Transverse colon (tissue), 4 donors: ENCODE results near the gene PHRF1.

ENCODE experiments used
- EP300 ChIP-seq: sonication (generic); formaldehyde crosslinking; IDR thresholded peaks from one replicate; pipeline ENCODE4 v1.6.1; 2017; ENCODE audit warnings: antibody characterized with exemption, low read depth
- POLR2A ChIP-seq: fragments of 450-650 bp; IDR thresholded peaks from one replicate; pipeline ENCODE4 v1.6.1; 2016; ENCODE audit warnings: antibody characterized with exemption, mild to moderate bottlenecking, moderate library complexity
- POLR2AphosphoS5 ChIP-seq, 3 donors: sonication (generic); formaldehyde crosslinking; IDR thresholded peaks; one replicate each; pipeline ENCODE4 v1.6.1; 2016; ENCODE audit warnings: antibody characterized with exemption in 3 of 3
- TF ChIP-seq, protein P1 (sequence below), 5 experiments: fragments of 200-600 bp in 3 of 5; fragments of 450-650 bp in 2 of 5; sonication (generic) in 3 of 5; IDR thresholded peaks; 1 replicate in 2 of 5; 2 replicates in 3 of 5; pipeline ENCODE4 v1.5.1; 2016 to 2017; ENCODE audit warnings: antibody characterized with exemption in 5 of 5, inconsistent platforms in 3 of 5, mild to moderate bottlenecking in 2 of 5, moderate library complexity in 1 of 5

DNA sequence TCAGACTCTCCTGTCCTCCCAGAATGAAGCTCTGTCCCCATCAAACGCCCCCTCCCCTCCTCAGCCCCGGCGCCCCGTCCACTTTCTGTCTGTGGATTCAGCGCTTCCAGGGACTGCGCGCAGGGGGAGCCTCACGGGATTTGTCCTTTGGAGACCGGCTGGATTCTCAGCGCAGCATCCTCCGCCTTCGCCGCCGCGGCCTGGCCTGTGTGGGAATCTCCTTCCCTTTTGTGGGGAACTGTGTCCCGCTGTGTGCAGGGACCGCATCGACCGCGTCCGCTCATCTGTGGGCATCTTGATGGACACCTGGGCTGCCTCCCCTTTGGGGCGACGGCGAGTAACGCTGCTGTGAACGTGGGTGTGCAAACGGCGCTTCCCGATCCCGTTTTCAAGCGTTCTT, 51.8 kb downstream of the PHRF1 start:
- TF ChIP-seq EP300 (no peak), POLR2A (no peak), POLR2AphosphoS5 (IDR thresholded peaks at IDR 0.05) (no peak)
- TF ChIP-seq, protein P1, sequence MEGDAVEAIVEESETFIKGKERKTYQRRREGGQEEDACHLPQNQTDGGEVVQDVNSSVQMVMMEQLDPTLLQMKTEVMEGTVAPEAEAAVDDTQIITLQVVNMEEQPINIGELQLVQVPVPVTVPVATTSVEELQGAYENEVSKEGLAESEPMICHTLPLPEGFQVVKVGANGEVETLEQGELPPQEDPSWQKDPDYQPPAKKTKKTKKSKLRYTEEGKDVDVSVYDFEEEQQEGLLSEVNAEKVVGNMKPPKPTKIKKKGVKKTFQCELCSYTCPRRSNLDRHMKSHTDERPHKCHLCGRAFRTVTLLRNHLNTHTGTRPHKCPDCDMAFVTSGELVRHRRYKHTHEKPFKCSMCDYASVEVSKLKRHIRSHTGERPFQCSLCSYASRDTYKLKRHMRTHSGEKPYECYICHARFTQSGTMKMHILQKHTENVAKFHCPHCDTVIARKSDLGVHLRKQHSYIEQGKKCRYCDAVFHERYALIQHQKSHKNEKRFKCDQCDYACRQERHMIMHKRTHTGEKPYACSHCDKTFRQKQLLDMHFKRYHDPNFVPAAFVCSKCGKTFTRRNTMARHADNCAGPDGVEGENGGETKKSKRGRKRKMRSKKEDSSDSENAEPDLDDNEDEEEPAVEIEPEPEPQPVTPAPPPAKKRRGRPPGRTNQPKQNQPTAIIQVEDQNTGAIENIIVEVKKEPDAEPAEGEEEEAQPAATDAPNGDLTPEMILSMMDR (IDR thresholded peaks at IDR 0.05) = no peak
